Neural progenitor cell (in vitro differentiated cells): ENCODE data around the gene CLDND1. TPM values are rescaled to one million over a fixed set of nuclear protein-coding genes. Genes with fewer than 3 reads are reported as not detected.

Experiments
- DNase-seq: peaks from one replicate; pipeline ENCODE4 v3.0.0-alpha.2; 2016; ENCODE audit warnings: low spot score
- H2AFZ ChIP-seq: fragments of 200-600 bp; sonication (generic); replicated peaks from 2 replicates; pipeline ENCODE4 v1.6.1; 2016; ENCODE audit warnings: antibody characterized with exemption
- H3F3A ChIP-seq: fragments of 200-600 bp; sonication (generic); 2 replicates; pipeline ENCODE4 v1.6.1; 2016; ENCODE audit warnings: antibody characterized with exemption, low read depth
- H3K27ac ChIP-seq: fragments of 200-600 bp; sonication (generic); 2 replicates; pipeline ENCODE4 v1.5.1; 2016; ENCODE audit warnings: mild to moderate bottlenecking
- H3K27me3 ChIP-seq: fragments of 200-600 bp; sonication (generic); 2 replicates; pipeline ENCODE4 v1.6.1; 2016; ENCODE audit warnings: mild to moderate bottlenecking, moderate library complexity
- H3K36me3 ChIP-seq: fragments of 200-600 bp; sonication (generic); 2 replicates; pipeline ENCODE4 v1.5.1; 2016
- H3K4me1 ChIP-seq: fragments of 200-600 bp; sonication (generic); 2 replicates; pipeline ENCODE4 v1.6.1; 2016; ENCODE audit warnings: mixed run types
- H3K4me2 ChIP-seq: fragments of 200-600 bp; sonication (generic); 2 replicates; pipeline ENCODE4 v1.6.1; 2016
- H3K4me3 ChIP-seq: fragments of 200-600 bp; sonication (generic); 2 replicates; pipeline ENCODE4 v1.5.1; 2016
- H3K79me2 ChIP-seq: fragments of 200-600 bp; sonication (generic); 2 replicates; pipeline ENCODE4 v1.6.1; 2016; ENCODE audit warnings: low read depth
- H3K9ac ChIP-seq: fragments of 200-600 bp; sonication (generic); 2 replicates; pipeline ENCODE4 v1.6.1; 2016
- H3K9me3 ChIP-seq: fragments of 200-600 bp; sonication (generic); 2 replicates; pipeline ENCODE4 v1.5.1; 2016; ENCODE audit warnings: low read depth
- H4K20me1 ChIP-seq: fragments of 200-600 bp; sonication (generic); 2 replicates; pipeline ENCODE4 v1.6.1; 2016; ENCODE audit warnings: low read depth
- H3K27ac Mint-ChIP-seq: 3 replicates; pipeline ENCODE4 v1.8.0; 2021; ENCODE audit warnings: mixed read lengths
- H3K27me3 Mint-ChIP-seq: 2 replicates; pipeline ENCODE4 v1.8.0; 2022; ENCODE audit warnings: low read depth, mild to moderate bottlenecking, inconsistent platforms, moderate library complexity, mixed read lengths; ENCODE audit not compliant: insufficient read depth
- H3K36me3 Mint-ChIP-seq: 3 replicates; pipeline ENCODE4 v1.8.0; 2021; ENCODE audit warnings: mixed read lengths
- H3K4me1 Mint-ChIP-seq: 3 replicates; pipeline ENCODE4 v1.8.0; 2021; ENCODE audit warnings: mixed read lengths
- H3K4me3 Mint-ChIP-seq: 3 replicates; pipeline ENCODE4 v1.8.0; 2021; ENCODE audit warnings: mild to moderate bottlenecking, moderate library complexity, mixed read lengths
- H3K9me3 Mint-ChIP-seq: 3 replicates; pipeline ENCODE4 v1.8.0; 2020; ENCODE audit warnings: mixed read lengths
- CTCF ChIP-seq: fragments of 200-600 bp; sonication (generic); IDR thresholded peaks from 2 replicates; pipeline ENCODE4 v1.5.1; 2017; ENCODE audit warnings: antibody characterized with exemption, mild to moderate bottlenecking
- EZH2 ChIP-seq: fragments of 200-600 bp; sonication (generic); IDR thresholded peaks from 2 replicates; pipeline ENCODE4 v1.6.1; 2017; ENCODE audit warnings: antibody characterized with exemption, mild to moderate bottlenecking, moderate library complexity
- EZH2phosphoT487 ChIP-seq: fragments of 200-600 bp; sonication (generic); IDR thresholded peaks from 2 replicates; pipeline ENCODE4 v1.6.1; 2017; ENCODE audit warnings: antibody characterized with exemption
- total RNA-seq: library from RNA; depleted of rRNA; stranded (reverse); fragments of >200 nt; gene quantifications from 2 replicates; pipeline ENCODE4 v1.2.3, GENCODE V29; 2015; ENCODE audit warnings: low replicate concordance

CLDND1 gene
- total RNA-seq, 1 donor from 2014 or later: 176 TPM

GRCh38 chr3:98553021-98553563 is 30.4 kb upstream of the CLDND1 start:
- no peak for DNase-seq
- Mint-ChIP-seq H3K27me3 (peaks cover 4% of the 10 kb centered on the region), H3K4me3 (no peak overlapping the region), H3K27ac (no peak overlapping the region), H3K9me3 (no peaks in the 10 kb centered on the region), H3K4me1 (peaks cover 4% of the 10 kb centered on the region), H3K36me3 (no peaks in the 10 kb centered on the region)
- H3K9ac ChIP-seq: no peak overlapping the region
- TF ChIP-seq EZH2phosphoT487 (no peak), EZH2 (no peak), CTCF (no peak)
- no peak overlapping the region for H2AFZ ChIP-seq
- H3K4me3 ChIP-seq: no peak overlapping the region
- no peaks in the 10 kb centered on the region for H3K36me3 ChIP-seq
- H3F3A ChIP-seq: no peaks in the 10 kb centered on the region
- H3K79me2 ChIP-seq: no peaks in the 10 kb centered on the region
- H3K4me1 ChIP-seq: peaks cover 5% of the 10 kb centered on the region
- H3K9me3 ChIP-seq: no peaks in the 10 kb centered on the region
- H3K27ac ChIP-seq: no peak overlapping the region
- no peaks in the 10 kb centered on the region for H3K27me3 ChIP-seq
- no peaks in the 10 kb centered on the region for H4K20me1 ChIP-seq
- no peak overlapping the region for H3K4me2 ChIP-seq

DNA sequence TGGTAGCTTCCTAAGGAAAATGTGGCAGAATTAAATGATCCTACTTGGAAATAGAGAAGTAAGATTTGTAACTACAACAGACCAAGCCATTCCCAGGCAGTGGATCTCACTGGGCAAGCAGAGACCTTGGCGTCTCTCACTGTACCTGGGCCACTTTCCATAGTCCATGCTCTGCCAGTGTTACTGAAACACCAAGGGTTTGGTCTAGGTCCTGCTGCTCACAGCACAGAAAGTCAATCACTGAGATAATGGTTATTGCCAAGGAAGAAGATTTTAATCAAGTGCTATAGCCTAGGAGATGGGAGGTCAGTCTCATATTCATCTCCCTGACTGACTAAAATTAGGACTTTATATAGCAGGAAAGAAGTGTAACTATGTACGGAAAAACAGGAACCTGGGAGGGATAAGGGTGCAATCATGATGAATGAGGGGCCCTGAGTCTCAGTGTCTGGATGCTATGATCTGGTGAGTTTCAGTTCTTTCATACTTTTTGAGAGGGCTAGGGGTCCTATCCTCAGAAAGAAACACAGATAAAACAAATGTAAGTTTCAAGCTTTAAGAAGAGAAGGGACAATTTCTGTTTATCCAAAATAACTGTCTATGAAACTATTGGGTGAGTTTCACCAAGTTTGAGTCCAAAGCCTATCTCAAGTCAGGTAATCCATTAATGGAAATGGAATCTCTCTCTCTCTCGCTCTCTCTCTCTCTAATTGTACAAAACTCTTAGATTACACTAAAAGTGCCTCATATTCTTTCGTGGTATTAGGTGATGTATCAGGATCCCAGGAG is 29.7 kb upstream of the CLDND1 start:
- no peaks in the 10 kb centered on the region for H3F3A ChIP-seq
- H3K27me3 ChIP-seq: no peaks in the 10 kb centered on the region
- no peaks in the 10 kb centered on the region for H3K79me2 ChIP-seq
- Mint-ChIP-seq H3K4me1 (peaks cover 4% of the 10 kb centered on the region), H3K27ac (no peak overlapping the region), H3K36me3 (no peaks in the 10 kb centered on the region), H3K4me3 (no peak overlapping the region), H3K9me3 (no peaks in the 10 kb centered on the region), H3K27me3 (peaks cover 3% of the 10 kb centered on the region)
- no peaks in the 10 kb centered on the region for H3K9me3 ChIP-seq
- no peak overlapping the region for H2AFZ ChIP-seq
- no peaks in the 10 kb centered on the region for H3K36me3 ChIP-seq
- peaks cover 5% of the 10 kb centered on the region for H3K4me1 ChIP-seq
- no peak overlapping the region for H3K4me3 ChIP-seq
- no peak for TF ChIP-seq EZH2
- no peak for TF ChIP-seq CTCF
- no peak for TF ChIP-seq EZH2phosphoT487
- no peak overlapping the region for H3K4me2 ChIP-seq
- no peak overlapping the region for H3K9ac ChIP-seq
- H4K20me1 ChIP-seq: no peaks in the 10 kb centered on the region
- H3K27ac ChIP-seq: no peak overlapping the region
- DNase-seq: no peak

DNA sequence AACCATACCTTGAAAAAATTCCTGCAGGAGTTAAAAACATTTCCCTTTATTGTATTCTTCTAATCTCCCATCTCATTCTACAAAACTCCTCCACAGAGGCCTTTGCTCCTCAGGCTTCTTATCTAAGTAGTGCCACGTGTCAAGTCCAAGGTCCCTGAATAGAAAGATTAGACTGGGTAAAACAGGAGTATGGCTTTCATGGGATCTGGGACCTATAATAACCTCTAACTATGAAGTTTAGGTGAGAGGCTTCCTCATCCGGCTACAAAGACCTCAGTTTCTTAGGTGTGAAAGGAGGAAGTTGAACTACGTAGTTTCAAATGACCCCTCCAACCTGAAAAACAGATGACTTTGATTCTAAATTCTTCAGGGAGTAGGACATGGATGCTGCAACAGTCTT is 29.1 kb upstream of the CLDND1 start:
- Histone ChIP-seq H3K4me2 (no peak overlapping the region), H3K9ac (no peak overlapping the region), H3K4me3 (no peak overlapping the region), H3K36me3 (no peaks in the 10 kb centered on the region), H3K9me3 (no peaks in the 10 kb centered on the region), H3F3A (no peaks in the 10 kb centered on the region), H3K27ac (no peak overlapping the region), H2AFZ (no peak overlapping the region), H3K27me3 (no peaks in the 10 kb centered on the region), H3K4me1 (peaks cover 5% of the 10 kb centered on the region), H3K79me2 (no peaks in the 10 kb centered on the region), H4K20me1 (no peaks in the 10 kb centered on the region)
- TF ChIP-seq EZH2 (no peak), CTCF (no peak), EZH2phosphoT487 (no peak)
- H3K27ac Mint-ChIP-seq: no peak overlapping the region
- no peak overlapping the region for H3K4me3 Mint-ChIP-seq
- no peaks in the 10 kb centered on the region for H3K36me3 Mint-ChIP-seq
- DNase-seq: no peak
- peaks cover 2% of the 10 kb centered on the region for H3K27me3 Mint-ChIP-seq
- peaks cover 4% of the 10 kb centered on the region for H3K4me1 Mint-ChIP-seq
- H3K9me3 Mint-ChIP-seq: no peaks in the 10 kb centered on the region
